Stimulated activated CD8-positive, alpha-beta memory T cell treated with anti-CD3 and anti-CD28 coated beads, Interleukin-7, amount 100 ng/mL, for 48 hours (primary cell): ENCODE results near the gene CAMKK2.
"Not testable (repeated sequence)": the region's sequence is repeated elsewhere in the genome, so short reads cannot be mapped to it uniquely, and the experiment has no call there.

ENCODE experiments used
- DNase-seq, 2 donors: peaks; one replicate each; pipeline ENCODE4 v3.0.0-alpha.2; 2020; ENCODE audit warnings: low read depth in 1 of 2; ENCODE audit errors: extremely low read depth in 1 of 2

CAMKK2 gene

DNA sequence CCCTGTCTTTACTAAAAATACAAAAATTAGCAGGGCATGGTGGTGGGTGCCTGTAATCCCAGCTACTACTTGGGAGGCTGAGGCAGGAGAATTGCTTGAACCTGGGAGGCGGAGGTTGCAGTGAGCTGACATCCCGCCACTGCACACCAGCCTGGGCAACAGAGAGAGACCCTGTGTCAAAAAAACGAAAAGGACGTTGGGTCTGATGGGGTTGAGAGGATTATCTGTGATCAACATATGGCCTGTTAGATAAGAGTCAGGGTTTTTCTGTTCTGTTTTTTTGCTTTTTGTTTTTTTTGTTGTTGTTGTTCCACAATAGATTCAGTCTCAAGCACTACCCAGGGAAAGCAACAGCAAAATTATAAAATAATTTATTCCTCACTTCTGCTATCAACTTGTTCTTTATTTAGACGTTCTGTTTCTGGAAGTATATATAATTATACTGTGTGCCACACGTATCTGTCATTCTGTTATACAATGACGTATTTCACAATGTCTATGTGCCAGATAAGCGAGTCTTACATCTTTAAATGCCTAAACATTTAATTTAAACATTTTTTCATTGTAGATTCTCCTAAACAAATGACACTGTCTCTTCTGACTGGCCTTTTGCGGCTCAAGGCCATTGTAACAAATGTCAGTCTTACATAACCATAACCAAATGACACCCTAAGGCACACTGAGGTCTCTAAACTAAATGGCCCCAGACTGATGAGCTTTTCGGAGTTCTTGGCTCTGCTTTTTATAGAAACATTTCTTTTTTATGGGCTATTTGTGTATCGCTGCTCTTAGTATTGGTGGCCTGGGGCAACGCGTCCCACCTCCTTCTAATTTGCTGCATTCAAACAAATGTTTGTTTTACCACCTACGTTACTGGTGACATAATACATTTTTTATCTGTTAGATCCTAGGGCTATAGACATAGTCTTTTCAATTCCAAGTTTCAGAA lies 93.8 kb downstream of the CAMKK2 start:
- DNase-seq, result no peak

DNA sequence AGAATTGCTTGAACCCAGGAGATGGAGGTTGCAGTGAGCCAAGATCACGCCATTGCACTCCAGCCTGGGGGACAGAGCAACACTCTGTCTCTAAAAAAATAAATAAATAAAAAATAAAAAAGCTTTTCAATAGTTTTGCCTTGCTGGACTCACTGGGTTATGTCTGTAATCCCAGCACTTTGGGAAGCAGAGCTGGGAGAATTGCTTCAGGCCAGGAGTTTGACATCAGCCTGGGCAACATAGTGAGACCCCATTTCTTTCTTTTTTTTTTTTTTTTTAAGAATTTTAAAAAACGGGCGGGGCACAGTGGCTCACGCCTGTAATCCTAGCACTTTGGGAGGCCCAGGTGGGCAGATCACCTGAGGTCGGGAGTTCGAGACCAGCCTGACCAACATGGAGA lies 95.4 kb downstream of the CAMKK2 start:
- DNase-seq, result not testable (repeated sequence)

- DNase-seq, result no peak
Observed at GRCh38 chr12:121198949-121199348, 97.6 kb downstream of the CAMKK2 start.

- no peak for DNase-seq
Observed at GRCh38 chr12:121196902-121197301, 99.6 kb downstream of the CAMKK2 start.

- DNase-seq, result no peak
Observed at GRCh38 chr12:121191151-121191550, 105.4 kb downstream of the CAMKK2 start.

- DNase-seq, result no peak
Observed at GRCh38 chr12:121190523-121191031, 105.9 kb downstream of the CAMKK2 start.

GRCh38 chr12:121189619-121190155 lies 106.8 kb downstream of the CAMKK2 start:
- DNase-seq, result no peak

DNA sequence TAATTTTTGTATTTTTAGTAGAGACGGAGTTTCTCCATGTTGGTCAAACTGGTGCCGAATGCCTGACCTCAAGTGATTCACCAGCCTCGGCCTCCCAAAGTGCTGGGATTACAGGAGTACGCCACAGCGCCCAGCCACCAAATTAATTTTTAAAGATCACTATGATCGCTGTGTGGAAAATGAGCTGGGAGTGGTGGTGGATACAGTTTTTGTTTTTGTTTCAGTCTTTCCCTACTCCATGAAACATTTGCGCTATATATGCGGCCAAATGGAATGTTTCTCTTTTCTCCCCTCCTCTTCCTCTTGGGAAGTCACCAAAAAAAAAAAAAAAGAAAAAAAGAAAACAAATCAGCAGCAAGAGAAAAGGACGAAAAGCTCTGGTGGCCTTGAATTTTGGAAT lies 107.4 kb downstream of the CAMKK2 start:
- no peak for DNase-seq

DNA sequence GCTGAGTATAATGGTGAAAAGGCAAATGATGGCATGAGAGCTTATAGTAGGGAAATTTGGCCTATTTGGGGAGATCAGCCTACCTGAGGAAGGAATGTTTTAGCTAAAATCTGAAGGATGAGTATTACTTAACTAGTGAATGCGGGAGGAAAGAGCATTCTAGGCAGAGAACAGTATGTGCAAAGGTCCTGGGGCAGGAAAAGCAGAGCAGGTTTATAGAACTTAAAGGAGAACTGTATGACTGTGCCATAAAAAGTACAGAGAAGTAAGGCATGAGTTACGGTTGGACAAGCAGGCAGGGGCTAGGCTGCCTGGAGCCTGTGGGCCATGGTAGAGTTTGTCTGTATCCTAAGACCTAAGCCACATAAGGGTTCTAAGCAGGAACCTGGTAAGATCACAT lies 108.3 kb downstream of the CAMKK2 start:
- DNase-seq, result no peak
